Neural crest cell (in vitro differentiated cells): ENCODE results near the gene PRPF19. TPM values are rescaled to one million over a fixed set of nuclear protein-coding genes. Genes with fewer than 3 reads are reported as not detected.

Experiments
- DNase-seq: peaks from one replicate; pipeline ENCODE4 v3.0.0; 2021; ENCODE audit warnings: low read depth, mixed read lengths, low spot score
- H3K27ac Mint-ChIP-seq: one replicate; pipeline ENCODE4 v1.8.0; 2021; ENCODE audit warnings: mild to moderate bottlenecking, mixed read lengths; ENCODE audit not compliant: unreplicated experiment
- H3K27me3 Mint-ChIP-seq: 2 replicates; pipeline ENCODE4 v1.8.0; 2021; ENCODE audit warnings: low read depth, mild to moderate bottlenecking, mixed read lengths
- H3K36me3 Mint-ChIP-seq: 2 replicates; pipeline ENCODE4 v1.8.0; 2021; ENCODE audit warnings: low read depth, mild to moderate bottlenecking, mixed read lengths
- H3K4me1 Mint-ChIP-seq: 2 replicates; pipeline ENCODE4 v1.8.0; 2021; ENCODE audit warnings: mixed read lengths
- H3K4me3 Mint-ChIP-seq: one replicate; pipeline ENCODE4 v1.8.0; 2021; ENCODE audit warnings: mild to moderate bottlenecking, mixed read lengths
- H3K9me3 Mint-ChIP-seq: 2 replicates; pipeline ENCODE4 v1.8.0; 2021; ENCODE audit warnings: mixed read lengths
- total RNA-seq: library from RNA; stranded (reverse); gene quantifications from 2 replicates; pipeline ENCODE4 v1.2.1, GENCODE V29; 2021
- TF ChIP-seq, protein P1 (sequence below): fragments of 200-600 bp; sonication (generic); conservative IDR thresholded peaks from 2 replicates; pipeline ENCODE4 v1.5.0; 2021; ENCODE audit warnings: antibody characterized with exemption, mild to moderate bottlenecking

Gene PRPF19
- total RNA-seq, 1 donor from 2014 or later: 183 TPM

GRCh38 chr11:60921777-60922335 lies 15.5 kb upstream of the PRPF19 start:
- Mint-ChIP-seq H3K9me3 (no peaks in the 10 kb centered on the region), H3K27me3 (no peaks in the 10 kb centered on the region), H3K4me1 (peaks cover 33% of the 10 kb centered on the region), H3K36me3 (peaks cover 14% of the 10 kb centered on the region), H3K27ac (peak overlapping the region; percentile 71), H3K4me3 (peak overlapping the region; percentile 9)
- no peak for DNase-seq
- TF ChIP-seq, protein P1, sequence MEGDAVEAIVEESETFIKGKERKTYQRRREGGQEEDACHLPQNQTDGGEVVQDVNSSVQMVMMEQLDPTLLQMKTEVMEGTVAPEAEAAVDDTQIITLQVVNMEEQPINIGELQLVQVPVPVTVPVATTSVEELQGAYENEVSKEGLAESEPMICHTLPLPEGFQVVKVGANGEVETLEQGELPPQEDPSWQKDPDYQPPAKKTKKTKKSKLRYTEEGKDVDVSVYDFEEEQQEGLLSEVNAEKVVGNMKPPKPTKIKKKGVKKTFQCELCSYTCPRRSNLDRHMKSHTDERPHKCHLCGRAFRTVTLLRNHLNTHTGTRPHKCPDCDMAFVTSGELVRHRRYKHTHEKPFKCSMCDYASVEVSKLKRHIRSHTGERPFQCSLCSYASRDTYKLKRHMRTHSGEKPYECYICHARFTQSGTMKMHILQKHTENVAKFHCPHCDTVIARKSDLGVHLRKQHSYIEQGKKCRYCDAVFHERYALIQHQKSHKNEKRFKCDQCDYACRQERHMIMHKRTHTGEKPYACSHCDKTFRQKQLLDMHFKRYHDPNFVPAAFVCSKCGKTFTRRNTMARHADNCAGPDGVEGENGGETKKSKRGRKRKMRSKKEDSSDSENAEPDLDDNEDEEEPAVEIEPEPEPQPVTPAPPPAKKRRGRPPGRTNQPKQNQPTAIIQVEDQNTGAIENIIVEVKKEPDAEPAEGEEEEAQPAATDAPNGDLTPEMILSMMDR: no peak

GRCh38 chr11:60921259-60921658 lies 14.9 kb upstream of the PRPF19 start:
- DNase-seq: no peak
- H3K27ac Mint-ChIP-seq: peak overlapping the region; percentile 71
- H3K4me3 Mint-ChIP-seq: no peak overlapping the region
- peaks cover 30% of the 10 kb centered on the region for H3K4me1 Mint-ChIP-seq
- TF ChIP-seq, protein P1: no peak
- no peaks in the 10 kb centered on the region for H3K27me3 Mint-ChIP-seq
- H3K36me3 Mint-ChIP-seq: peaks cover 14% of the 10 kb centered on the region
- no peaks in the 10 kb centered on the region for H3K9me3 Mint-ChIP-seq

DNA sequence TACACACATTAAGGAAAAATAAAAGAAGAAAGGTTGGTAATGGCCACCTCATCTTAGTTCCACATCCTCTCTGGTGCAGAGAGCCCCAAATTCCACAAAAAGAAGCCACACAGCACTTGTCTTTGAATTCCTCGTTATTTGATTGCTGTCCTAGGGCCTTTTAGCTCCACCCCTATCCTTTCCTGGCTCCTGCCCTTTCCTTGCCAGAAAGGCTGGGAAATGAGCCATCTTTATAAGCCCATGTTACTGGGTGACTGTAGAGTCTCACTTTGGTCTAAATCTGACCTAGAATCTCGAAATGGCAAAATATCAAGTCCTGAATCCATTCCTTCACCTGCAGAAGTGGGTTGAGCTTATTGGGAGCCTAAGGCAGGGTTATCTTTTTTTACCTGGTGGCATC lies 13.6 kb upstream of the PRPF19 start:
- H3K27me3 Mint-ChIP-seq: no peaks in the 10 kb centered on the region
- TF ChIP-seq, protein P1: no peak
- H3K9me3 Mint-ChIP-seq: no peaks in the 10 kb centered on the region
- peaks cover 16% of the 10 kb centered on the region for H3K36me3 Mint-ChIP-seq
- H3K4me1 Mint-ChIP-seq: peaks cover 30% of the 10 kb centered on the region
- no peak overlapping the region for H3K27ac Mint-ChIP-seq
- no peak for DNase-seq
- H3K4me3 Mint-ChIP-seq: peak overlapping the region; percentile 23

DNA sequence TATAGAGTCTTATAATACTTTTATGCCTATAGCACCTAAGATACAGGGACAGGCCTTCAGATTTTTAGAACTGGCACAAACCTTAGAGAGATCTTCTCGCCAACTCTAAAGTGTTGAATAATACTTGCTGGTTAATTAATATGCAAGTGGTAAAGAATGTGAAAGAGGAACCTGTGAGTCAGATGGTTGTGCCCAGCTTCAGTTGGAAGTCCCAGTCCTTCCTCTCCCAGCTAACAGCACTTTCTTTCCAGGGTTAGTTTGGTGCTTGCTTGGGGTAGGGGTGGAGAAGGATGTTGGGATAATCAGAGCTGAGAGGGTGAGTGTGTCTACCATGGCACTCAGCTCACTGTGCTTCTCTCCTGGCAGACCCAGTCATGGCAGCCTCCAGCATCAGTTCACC lies 12.9 kb upstream of the PRPF19 start:
- H3K4me1 Mint-ChIP-seq: peaks cover 33% of the 10 kb centered on the region
- H3K27ac Mint-ChIP-seq: no peak overlapping the region
- no peak for DNase-seq
- TF ChIP-seq, protein P1: no peak
- H3K4me3 Mint-ChIP-seq: peak overlapping the region; percentile 23
- no peaks in the 10 kb centered on the region for H3K9me3 Mint-ChIP-seq
- H3K27me3 Mint-ChIP-seq: no peaks in the 10 kb centered on the region
- H3K36me3 Mint-ChIP-seq: peaks cover 16% of the 10 kb centered on the region

- peaks cover 16% of the 10 kb centered on the region for H3K36me3 Mint-ChIP-seq
- no peak overlapping the region for H3K27ac Mint-ChIP-seq
- no peak for DNase-seq
- H3K9me3 Mint-ChIP-seq: no peaks in the 10 kb centered on the region
- peaks cover 32% of the 10 kb centered on the region for H3K4me1 Mint-ChIP-seq
- H3K27me3 Mint-ChIP-seq: no peaks in the 10 kb centered on the region
- TF ChIP-seq, protein P1: no peak
- H3K4me3 Mint-ChIP-seq: no peak overlapping the region
Measured at GRCh38 chr11:60918939-60919265, 12.5 kb upstream of the PRPF19 start.
